ENCODE measurements around the gene CDK6.

GRCh38 chr7:92766461-92767003, 69.8 kb downstream of the CDK6 start:
- TF ChIP-seq CTCF (conservative IDR thresholded peaks at IDR 0.05; ENCODE audit: low read depth, low read length) (no peak), EZH2phosphoT487 (IDR thresholded peaks at IDR 0.05; ENCODE audit: borderline replicate concordance, low read length) (no peak)
